ENCODE data around the gene RGL1.

RGL1 gene

DNA sequence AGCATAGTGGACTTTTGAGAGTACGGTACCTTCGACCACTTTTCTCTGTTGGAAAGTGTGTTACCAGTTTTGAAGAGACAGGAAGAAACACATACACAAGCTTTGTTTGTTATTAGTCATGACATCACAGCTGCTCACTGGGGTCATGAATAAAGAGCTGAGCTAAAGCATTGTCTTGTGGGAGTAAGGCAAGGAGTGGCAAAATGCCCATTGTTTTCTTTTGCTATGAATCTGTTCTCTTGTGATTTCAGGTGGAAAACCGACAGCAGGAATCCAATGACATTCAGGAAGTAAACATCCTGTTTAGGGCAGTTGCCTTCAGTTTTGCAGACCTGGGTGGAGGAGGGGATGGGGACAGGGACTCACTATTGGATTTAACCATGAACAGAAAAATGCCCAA lies 66.2 kb downstream of the RGL1 start:
- no peak for DNase-seq

DNA sequence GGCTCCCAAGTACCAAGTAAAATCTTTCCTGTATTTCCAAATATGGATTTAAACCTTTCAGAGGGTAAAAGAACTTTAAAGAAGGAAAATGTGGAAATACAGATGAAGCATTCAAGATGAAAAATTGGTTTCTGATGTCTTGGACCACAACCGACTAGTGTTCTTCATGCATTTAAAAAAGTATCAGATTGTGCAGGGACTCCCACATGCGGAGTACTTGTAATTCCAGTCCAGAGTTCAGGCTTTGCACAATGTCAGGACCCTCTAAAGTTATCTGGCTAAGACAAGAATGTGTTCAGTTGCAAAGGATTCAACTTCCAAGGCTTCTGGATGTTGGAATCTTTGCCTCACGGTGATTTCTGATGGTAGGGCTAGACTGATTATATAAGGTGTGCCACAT lies 66.7 kb downstream of the RGL1 start:
- no peak for DNase-seq

- no peak for DNase-seq
Observed at GRCh38 chr1:183872403-183872802, 67.5 kb downstream of the RGL1 start.

- no peak for DNase-seq
Observed at GRCh38 chr1:183873642-183874041, 68.7 kb downstream of the RGL1 start.

- DNase-seq: no peak
Observed at GRCh38 chr1:183876309-183876708, 71.4 kb downstream of the RGL1 start.

DNA sequence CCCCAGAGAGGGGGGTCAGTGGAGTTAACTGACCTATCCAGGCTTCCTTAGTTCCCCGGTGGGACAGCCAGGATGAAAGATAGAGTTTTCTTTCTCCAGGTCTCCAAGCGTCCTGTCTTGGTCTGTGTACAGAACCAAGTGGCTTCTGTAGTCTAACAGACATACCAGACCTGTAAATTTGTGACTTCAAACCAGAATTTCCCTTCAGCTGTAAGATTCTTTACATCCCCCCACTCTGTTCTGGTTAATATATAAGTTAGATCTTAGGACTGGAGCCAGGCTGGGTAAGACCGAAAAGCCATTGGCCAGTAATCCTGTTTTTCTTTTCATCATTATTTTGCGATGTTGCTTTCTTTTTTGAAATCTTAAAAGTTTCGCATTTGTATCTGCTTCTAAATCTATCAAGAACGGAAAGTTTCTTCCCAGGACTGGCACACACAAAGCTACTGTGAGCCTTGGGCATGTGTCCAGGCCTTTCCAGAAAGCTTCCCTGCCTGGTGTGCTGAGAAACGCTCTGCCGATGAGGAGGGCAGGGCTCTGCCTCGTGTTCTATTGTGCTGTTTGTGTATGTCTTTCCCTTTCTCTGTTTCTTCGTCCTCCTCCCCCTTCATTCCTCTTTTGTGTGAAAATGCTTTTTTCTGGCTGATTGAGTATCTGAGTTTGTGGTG lies 72.3 kb downstream of the RGL1 start:
- no peak for DNase-seq

GRCh38 chr1:183879494-183879893 lies 74.6 kb downstream of the RGL1 start:
- DNase-seq: no peak

- no peak for DNase-seq
Observed at GRCh38 chr1:183879966-183880365, 75.0 kb downstream of the RGL1 start.

- no peak for DNase-seq
Observed at GRCh38 chr1:183880531-183881243, 75.8 kb downstream of the RGL1 start.

- peak; percentile 18 for DNase-seq
Observed at GRCh38 chr1:183881387-183882131, 76.6 kb downstream of the RGL1 start.

- DNase-seq: no peak
Observed at GRCh38 chr1:183882335-183883167, 77.6 kb downstream of the RGL1 start.

DNA sequence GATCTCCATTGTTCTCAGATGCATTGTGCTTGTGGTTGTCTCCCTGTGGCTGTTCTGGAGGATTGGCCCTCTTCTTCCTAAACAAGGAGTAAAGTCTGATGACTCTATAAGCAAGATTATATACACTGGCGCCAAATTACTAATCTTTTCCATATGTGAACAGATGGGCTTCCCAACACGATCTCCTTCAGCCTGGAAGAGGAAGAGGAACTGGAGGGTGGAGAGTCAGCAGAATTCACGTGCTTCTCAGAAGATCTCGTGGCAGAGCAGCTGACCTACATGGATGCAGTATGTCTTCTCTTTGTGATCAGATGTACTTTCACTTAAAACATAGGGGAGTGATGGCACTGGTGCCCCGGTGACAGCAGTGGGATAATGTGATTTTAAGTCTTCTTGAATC lies 78.7 kb downstream of the RGL1 start:
- DNase-seq: no peak

DNA sequence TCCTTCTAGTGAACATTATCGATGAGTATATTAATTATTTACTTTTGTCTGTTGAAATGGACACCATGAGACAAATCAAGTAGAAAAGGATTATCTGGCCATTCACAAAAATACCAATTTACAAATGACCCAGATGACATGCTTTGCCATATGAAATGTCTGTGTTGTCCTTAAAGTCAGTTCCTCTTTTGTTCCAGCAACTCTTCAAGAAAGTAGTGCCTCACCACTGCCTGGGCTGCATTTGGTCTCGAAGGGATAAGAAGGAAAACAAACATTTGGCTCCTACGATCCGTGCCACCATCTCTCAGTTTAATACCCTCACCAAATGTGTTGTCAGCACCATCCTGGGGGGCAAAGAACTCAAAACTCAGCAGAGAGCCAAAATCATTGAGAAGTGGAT lies 79.6 kb downstream of the RGL1 start:
- DNase-seq: no peak

- DNase-seq: no peak
Observed at GRCh38 chr1:183885142-183885735, 80.3 kb downstream of the RGL1 start.

DNA sequence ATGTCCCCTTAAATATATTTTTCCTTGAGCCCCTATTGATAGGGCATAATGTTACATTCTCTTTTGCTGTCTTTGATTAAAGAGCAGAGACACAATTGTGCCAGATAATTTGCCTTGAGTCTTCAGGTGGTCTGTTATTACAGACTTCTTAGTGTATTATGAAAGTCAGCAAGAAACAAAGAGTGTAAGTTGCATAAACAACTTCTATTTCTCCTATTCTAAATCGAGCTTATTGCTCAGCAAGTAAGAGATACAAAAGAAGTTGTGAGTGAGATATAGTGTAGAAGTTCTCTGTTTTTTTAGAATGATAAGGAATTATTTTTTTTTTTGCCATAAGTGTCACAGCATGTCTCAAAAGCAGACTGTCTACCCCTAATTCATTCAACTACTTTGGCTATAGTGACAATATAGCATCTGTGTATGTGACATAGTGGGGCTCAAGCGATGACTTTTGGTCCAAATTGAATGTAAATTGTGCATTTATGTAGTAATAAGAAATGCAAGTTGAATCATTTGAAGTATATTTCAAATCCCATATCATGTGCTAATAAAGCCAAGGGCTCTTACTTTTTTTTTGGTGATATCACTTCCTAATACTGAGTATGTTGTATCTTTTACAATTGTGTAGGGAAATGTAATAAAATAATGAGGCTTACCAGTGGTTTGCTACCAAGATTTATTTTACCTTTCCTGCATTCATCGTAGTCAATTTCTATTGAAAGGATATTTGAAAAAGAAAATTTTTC lies 81.3 kb downstream of the RGL1 start:
- no peak for DNase-seq

- DNase-seq: no peak
Observed at GRCh38 chr1:183886853-183887252, 81.9 kb downstream of the RGL1 start.

- DNase-seq: no peak
Observed at GRCh38 chr1:183887826-183888819, 83.2 kb downstream of the RGL1 start.

DNA sequence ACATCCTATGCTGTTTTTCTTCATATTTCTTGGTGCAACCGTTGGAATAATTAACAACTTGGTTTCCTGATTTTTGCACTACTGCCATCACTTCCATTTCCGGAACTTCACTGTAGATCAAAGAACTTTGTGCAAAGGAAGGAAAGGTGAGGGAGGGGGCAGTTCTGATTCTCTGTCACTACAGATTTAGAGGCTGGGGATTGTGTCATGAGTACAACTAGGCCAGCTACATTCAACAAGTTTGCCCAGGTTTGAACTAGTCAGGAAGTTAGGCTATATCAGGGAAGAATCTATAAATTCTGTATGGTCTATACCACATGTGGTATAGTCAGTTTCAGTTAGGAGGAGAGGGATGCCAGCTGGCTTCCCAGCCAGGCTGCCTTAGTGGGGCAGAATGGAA lies 84.2 kb downstream of the RGL1 start:
- no peak for DNase-seq

DNA sequence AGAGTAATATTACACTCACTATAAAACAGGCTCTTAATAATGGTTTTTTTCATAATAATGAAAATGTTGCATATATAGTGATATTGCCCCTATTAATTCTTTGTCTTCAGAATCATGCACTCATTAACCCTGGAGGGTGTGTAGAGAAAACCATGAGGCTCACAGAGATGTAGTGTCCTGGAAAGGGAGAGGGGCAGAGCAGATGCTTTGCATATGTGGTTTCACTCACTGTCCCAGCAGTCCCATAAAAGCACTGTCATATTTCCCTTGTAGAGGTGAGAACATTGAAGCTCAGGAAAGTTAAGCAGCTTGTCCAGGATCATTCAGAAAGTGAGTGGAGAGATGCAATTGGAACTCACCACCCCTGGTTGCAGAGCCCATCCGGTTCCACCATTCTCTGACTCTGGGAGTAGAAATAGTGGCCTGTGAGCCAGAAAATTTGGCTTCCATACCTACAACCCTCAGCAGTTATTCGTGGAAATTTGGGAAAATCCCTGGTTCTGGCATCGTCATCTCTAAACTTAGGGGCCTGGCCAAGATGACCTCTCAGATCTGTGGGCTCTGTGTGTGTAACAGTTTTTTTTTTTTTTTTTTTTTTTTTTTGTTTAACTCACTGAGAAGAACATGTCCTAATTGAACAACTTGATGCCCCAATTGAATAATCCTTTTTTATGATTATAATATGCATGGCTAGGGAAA lies 86.4 kb downstream of the RGL1 start:
- DNase-seq: no peak

DNA sequence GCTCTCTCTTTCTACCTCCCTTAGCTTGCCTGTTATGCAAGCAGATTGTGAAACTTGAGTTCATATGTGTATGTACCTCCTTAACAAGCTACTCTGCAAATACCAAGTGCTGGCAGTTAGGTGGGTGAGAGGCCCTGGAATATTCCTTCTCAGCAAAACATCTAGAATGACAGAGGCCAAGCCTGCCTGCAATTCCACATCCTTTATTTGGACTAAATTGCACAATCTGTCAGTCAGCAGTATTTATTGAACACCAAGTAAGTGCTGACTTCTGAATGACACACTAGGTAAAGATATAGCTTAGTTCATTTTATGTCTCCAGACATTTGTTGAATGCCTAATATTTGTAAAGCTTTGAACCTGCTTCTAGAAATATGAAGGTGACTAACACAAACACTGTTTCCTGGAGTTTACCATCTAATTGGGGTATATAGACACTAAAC lies 87.5 kb downstream of the RGL1 start:
- no peak for DNase-seq
